Measurements from ENCODE around the gene OTOP3. TPM values are rescaled to one million over a fixed set of nuclear protein-coding genes. Genes with fewer than 3 reads are reported as not detected.

OTOP3 gene
- total RNA-seq, 1 donor from 2014 or later, result 0.74 TPM

GRCh38 chr17:74936470-74936799 lies 737 bp downstream of the OTOP3 start:
- Histone ChIP-seq H3K27ac (no peak overlapping the region), H3K4me1 (peaks cover 14% of the 10 kb centered on the region), H3K27me3 (no peaks in the 10 kb centered on the region)

GRCh38 chr17:74937064-74938051 lies 1.7 kb downstream of the OTOP3 start:
- TF ChIP-seq, protein P1, sequence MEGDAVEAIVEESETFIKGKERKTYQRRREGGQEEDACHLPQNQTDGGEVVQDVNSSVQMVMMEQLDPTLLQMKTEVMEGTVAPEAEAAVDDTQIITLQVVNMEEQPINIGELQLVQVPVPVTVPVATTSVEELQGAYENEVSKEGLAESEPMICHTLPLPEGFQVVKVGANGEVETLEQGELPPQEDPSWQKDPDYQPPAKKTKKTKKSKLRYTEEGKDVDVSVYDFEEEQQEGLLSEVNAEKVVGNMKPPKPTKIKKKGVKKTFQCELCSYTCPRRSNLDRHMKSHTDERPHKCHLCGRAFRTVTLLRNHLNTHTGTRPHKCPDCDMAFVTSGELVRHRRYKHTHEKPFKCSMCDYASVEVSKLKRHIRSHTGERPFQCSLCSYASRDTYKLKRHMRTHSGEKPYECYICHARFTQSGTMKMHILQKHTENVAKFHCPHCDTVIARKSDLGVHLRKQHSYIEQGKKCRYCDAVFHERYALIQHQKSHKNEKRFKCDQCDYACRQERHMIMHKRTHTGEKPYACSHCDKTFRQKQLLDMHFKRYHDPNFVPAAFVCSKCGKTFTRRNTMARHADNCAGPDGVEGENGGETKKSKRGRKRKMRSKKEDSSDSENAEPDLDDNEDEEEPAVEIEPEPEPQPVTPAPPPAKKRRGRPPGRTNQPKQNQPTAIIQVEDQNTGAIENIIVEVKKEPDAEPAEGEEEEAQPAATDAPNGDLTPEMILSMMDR (IDR thresholded peaks at IDR 0.05), result no peak
- TF ChIP-seq POLR2AphosphoS5 (IDR thresholded peaks at IDR 0.05; ENCODE audit: insufficient read depth in 1 of 2, low read depth in 1 of 2) (no peak), POLR2A (IDR thresholded peaks at IDR 0.05) (no peak)
- no peak overlapping the region for H3K4me3 ChIP-seq
- H3K36me3 ChIP-seq, result no peaks in the 10 kb centered on the region
- no peak for DNase-seq (ENCODE audit: extremely low spot score in 2 of 2)
- peaks cover 14% of the 10 kb centered on the region for H3K4me1 ChIP-seq
- intact Hi-C loops (cut with DNase I), result no loop called here
- H3K27me3 ChIP-seq, result no peaks in the 10 kb centered on the region
- H3K9me3 ChIP-seq, result no peaks in the 10 kb centered on the region
- no peak overlapping the region for H3K27ac ChIP-seq

More at GRCh38 chr17:74936470-74936799, 737 bp downstream of the OTOP3 start:
- DNase-seq (ENCODE audit: extremely low spot score in 2 of 2), result no peak
- no peaks in the 10 kb centered on the region for H3K36me3 ChIP-seq
- intact Hi-C loops (cut with DNase I), result no loop called here
- TF ChIP-seq POLR2AphosphoS5 (IDR thresholded peaks at IDR 0.05; ENCODE audit: insufficient read depth in 1 of 2, low read depth in 1 of 2) (no peak), POLR2A (IDR thresholded peaks at IDR 0.05) (no peak)
- TF ChIP-seq, protein P1 (IDR thresholded peaks at IDR 0.05), result no peak
- no peaks in the 10 kb centered on the region for H3K9me3 ChIP-seq
- H3K4me3 ChIP-seq, result no peak overlapping the region

DNA sequence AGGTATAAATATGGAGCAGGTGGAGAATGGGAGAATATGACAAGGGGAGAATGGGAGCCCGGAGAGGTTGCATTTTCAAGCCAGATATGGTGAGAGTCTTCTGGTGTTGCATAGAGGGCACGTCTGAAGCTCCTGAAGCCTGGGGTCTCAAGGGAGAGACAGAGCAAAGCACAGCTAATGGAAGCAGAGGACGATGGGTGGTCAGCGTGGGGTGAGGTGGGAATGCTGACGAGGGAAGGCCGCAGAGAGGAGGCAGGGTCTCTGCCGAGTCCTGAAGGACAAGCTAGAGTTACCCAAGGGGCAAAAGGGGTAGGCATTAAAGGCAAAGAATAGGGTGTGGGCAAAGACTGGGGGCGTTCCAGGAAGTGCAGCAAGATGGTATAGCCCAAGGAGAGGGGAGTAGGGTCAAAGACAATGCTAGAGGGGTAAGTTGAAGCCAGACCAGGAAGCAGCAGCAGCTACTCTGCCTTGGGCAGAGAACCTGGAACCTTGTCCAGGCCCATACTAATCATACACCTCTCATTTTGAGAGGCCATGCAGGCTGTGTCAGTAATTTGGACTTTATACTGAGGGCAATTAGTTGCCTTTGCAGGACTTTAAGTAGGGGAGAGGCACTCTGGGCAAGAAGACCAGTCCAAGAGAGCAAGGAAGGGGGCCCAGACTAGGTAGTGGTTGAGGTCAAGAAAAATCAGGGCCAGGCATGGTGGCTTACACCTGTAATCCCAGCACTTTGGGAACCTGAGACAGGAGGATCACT lies 2.7 kb downstream of the OTOP3 start:
- Histone ChIP-seq H3K4me3 (no peak overlapping the region), H3K9me3 (no peaks in the 10 kb centered on the region), H3K27ac (no peak overlapping the region), H3K36me3 (no peaks in the 10 kb centered on the region), H3K27me3 (no peaks in the 10 kb centered on the region), H3K4me1 (peaks cover 14% of the 10 kb centered on the region)
- TF ChIP-seq POLR2AphosphoS5 (IDR thresholded peaks at IDR 0.05; ENCODE audit: insufficient read depth in 1 of 2, low read depth in 1 of 2) (no peak), POLR2A (IDR thresholded peaks at IDR 0.05) (no peak)
- TF ChIP-seq, protein P1 (IDR thresholded peaks at IDR 0.05), result no peak
- intact Hi-C loops (cut with DNase I), result no loop called here
- DNase-seq (ENCODE audit: extremely low spot score in 2 of 2), result no peak

- no peak for TF ChIP-seq POLR2AphosphoS5 (IDR thresholded peaks at IDR 0.05; ENCODE audit: insufficient read depth in 1 of 2, low read depth in 1 of 2)
- TF ChIP-seq POLR2A (IDR thresholded peaks at IDR 0.05), result no peak
- TF ChIP-seq, protein P1 (IDR thresholded peaks at IDR 0.05), result no peak
- intact Hi-C loops (cut with DNase I), result no loop called here
- Histone ChIP-seq H3K36me3 (no peaks in the 10 kb centered on the region), H3K4me3 (no peak overlapping the region), H3K27ac (no peak overlapping the region), H3K9me3 (no peaks in the 10 kb centered on the region), H3K4me1 (peaks cover 14% of the 10 kb centered on the region), H3K27me3 (no peaks in the 10 kb centered on the region)
- DNase-seq (ENCODE audit: extremely low spot score in 2 of 2), result no peak
These were observed 3.8 kb downstream of the OTOP3 start for GRCh38 chr17:74939534-74939933.
